Cardiac muscle cell (in vitro differentiated cells and primary cell): ENCODE results near the gene UNC93A. TPM values are rescaled to one million over a fixed set of nuclear protein-coding genes. Genes with fewer than 3 reads are reported as not detected.

Experiments
- DNase-seq, 2 donors: peaks; one replicate each; pipeline versions ENCODE4 v3.0.0 to v3.0.0-alpha.2; 2010 to 2017; ENCODE audit warnings: low read depth in 1 of 2, low spot score in 1 of 2
- H3K27ac ChIP-seq: fragments of 200-600 bp; sonication (generic); 2 replicates; pipeline ENCODE4 v1.5.1; 2016
- H3K27me3 ChIP-seq: fragments of 200-600 bp; sonication (generic); 2 replicates; pipeline ENCODE4 v1.6.0; 2016; ENCODE audit warnings: control low read depth
- H3K36me3 ChIP-seq: fragments of 200-600 bp; sonication (generic); 2 replicates; pipeline ENCODE4 v1.5.1; 2016; ENCODE audit warnings: control low read depth
- H3K4me1 ChIP-seq: fragments of 200-600 bp; sonication (generic); 2 replicates; pipeline ENCODE4 v1.8.1; 2017; ENCODE audit warnings: low read depth, mild to moderate bottlenecking, mixed run types
- H3K4me3 ChIP-seq: fragments of 200-600 bp; sonication (generic); 2 replicates; pipeline ENCODE4 v1.5.1; 2016; ENCODE audit warnings: mild to moderate bottlenecking
- H3K9me3 ChIP-seq: fragments of 200-600 bp; sonication (generic); 2 replicates; pipeline ENCODE4 v1.5.1; 2017; ENCODE audit warnings: low read depth, mild to moderate bottlenecking, control low read depth
- polyA plus RNA-seq: library from polyadenylated mRNA; unstranded; fragments of >200 nt; fragmentation: Nextera tagmentation; extraction: Ambion mirVana; gene quantifications from 2 replicates; pipeline ENCODE4 v1.2.1, GENCODE V29; 2016
- total RNA-seq: library from RNA; depleted of rRNA; stranded (reverse); fragments of >200 nt; gene quantifications from 2 replicates; pipeline ENCODE4 v1.2.3, GENCODE V29; 2016
- TF ChIP-seq, protein P1 (sequence below): IDR thresholded peaks from 2 replicates; pipeline ENCODE4 v1.5.1; 2012; ENCODE audit warnings: low read depth, mild to moderate bottlenecking, low read length

UNC93A gene
- total and polyA plus RNA-seq, 2 experiments from 2014 or later, result not detected

DNA sequence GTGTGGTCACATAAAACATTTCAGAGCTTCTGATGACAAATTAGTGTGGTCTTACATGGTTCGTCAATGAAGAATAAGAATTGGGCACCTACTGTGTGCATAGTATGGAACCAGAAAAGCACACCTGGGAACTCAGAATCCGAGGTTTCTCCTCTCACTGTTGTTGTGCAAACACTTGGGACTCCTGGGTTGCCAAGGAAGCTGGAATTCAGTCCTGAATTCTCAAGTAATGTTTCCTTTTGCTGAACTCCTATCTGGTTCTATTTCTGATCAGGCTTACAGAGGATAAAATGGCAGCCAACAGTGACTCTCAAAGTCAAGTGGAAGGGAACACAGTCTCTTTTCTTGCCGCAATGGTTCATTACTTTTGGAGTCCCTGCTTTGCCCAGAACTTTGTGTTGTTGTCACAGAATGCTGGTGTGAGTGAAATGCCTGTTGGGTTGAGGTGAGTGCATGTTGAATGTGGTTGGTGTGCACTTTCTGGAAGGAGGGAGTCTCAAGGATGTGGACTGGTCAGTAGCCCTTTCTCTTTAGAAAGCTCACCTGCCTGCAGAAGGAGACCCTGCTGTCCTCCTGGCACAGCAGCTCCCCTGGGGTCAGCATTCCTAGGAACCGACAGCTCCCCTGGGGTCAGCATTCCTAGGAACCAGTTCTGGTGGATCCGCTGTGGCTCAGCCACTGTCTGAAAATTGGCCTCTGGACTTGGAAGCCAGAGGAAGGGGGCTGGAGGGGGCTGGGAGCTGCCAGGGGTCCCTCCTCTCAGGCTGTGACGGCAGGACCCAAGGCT is 1.4 kb downstream of the UNC93A start:
- no peaks in the 10 kb centered on the region for H3K36me3 ChIP-seq
- no peak overlapping the region for H3K27ac ChIP-seq
- H3K4me3 ChIP-seq, result no peak overlapping the region
- no peaks in the 10 kb centered on the region for H3K27me3 ChIP-seq
- peaks cover 3% of the 10 kb centered on the region for H3K4me1 ChIP-seq
- no peak for DNase-seq
- TF ChIP-seq, protein P1, sequence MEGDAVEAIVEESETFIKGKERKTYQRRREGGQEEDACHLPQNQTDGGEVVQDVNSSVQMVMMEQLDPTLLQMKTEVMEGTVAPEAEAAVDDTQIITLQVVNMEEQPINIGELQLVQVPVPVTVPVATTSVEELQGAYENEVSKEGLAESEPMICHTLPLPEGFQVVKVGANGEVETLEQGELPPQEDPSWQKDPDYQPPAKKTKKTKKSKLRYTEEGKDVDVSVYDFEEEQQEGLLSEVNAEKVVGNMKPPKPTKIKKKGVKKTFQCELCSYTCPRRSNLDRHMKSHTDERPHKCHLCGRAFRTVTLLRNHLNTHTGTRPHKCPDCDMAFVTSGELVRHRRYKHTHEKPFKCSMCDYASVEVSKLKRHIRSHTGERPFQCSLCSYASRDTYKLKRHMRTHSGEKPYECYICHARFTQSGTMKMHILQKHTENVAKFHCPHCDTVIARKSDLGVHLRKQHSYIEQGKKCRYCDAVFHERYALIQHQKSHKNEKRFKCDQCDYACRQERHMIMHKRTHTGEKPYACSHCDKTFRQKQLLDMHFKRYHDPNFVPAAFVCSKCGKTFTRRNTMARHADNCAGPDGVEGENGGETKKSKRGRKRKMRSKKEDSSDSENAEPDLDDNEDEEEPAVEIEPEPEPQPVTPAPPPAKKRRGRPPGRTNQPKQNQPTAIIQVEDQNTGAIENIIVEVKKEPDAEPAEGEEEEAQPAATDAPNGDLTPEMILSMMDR, result no peak
- no peaks in the 10 kb centered on the region for H3K9me3 ChIP-seq

DNA sequence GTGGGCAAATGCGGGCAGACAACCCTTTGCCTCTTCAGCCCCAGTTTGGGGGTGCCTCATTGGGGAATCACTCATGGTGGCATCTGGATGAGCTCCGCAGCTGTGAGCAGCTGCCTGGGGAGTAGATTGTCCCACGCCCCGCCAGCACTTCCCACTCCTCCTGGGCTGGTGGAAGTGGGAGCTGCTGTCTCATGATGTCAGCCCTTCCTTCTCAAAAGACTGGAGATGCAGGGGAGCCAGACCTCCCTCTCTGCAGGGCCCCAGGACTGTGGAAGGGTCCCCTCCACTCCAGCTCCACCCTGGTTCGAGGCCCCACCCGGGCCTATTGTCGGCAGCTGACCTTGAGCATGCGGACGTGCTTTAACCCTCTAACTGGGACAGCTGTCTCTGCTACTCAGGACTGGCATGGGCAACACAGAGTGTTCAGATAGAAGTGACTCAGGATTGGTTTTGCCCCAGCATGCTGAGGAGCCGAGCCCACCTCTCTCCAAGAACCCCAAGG is 2.0 kb downstream of the UNC93A start:
- TF ChIP-seq, protein P1, result no peak
- H3K27ac ChIP-seq, result no peak overlapping the region
- no peak for DNase-seq
- no peaks in the 10 kb centered on the region for H3K27me3 ChIP-seq
- no peaks in the 10 kb centered on the region for H3K9me3 ChIP-seq
- no peak overlapping the region for H3K4me3 ChIP-seq
- H3K36me3 ChIP-seq, result no peaks in the 10 kb centered on the region
- peaks cover 3% of the 10 kb centered on the region for H3K4me1 ChIP-seq

DNA sequence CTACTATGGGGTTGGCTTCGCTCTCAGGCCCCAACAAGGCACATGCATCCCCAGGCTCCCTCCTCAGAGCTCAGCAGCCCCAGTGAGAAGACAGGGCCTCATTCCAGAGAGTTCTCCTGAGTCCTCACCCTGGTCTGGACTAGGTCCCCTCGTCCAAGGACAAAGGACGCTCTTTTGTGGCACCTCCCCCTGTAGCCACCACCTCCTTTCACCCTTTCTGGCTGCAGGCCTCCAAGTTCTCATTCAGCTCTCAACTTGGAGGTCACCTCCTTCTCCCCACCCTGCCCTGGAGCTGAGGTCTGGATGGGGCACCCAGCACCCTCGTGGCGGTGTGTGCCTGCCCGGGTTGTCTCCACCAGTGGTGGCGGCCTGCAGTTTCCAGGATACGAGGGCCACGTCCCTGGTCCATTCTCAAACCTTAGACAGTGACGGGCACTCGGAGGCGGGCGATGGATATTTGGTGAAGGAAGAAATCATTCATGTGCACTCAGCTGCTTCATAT is 2.5 kb downstream of the UNC93A start:
- TF ChIP-seq, protein P1, result no peak
- Histone ChIP-seq H3K27ac (no peak overlapping the region), H3K9me3 (no peaks in the 10 kb centered on the region), H3K4me1 (peaks cover 3% of the 10 kb centered on the region), H3K27me3 (no peaks in the 10 kb centered on the region), H3K36me3 (no peaks in the 10 kb centered on the region), H3K4me3 (no peak overlapping the region)
- DNase-seq, result no peak

DNA sequence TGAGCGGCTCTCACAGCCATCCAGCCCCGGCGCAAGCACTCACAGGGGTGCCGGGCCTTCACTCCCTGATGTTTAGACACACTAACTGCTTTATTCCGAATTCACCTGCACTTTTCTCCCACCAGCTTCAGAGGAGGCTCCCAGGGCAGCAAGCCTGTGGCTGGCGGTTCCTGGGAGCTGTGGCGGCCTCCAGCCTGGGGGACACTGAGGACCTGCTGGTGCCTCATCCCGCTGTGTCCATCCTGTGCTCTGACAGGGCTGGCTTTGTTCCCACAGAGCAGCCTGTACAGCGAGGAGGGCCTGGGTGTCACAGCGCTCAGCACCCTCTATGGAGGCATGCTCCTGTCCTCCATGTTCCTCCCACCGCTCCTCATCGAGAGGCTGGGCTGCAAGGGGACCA is 3.1 kb downstream of the UNC93A start:
- H3K27me3 ChIP-seq, result no peaks in the 10 kb centered on the region
- H3K4me3 ChIP-seq, result no peak overlapping the region
- H3K9me3 ChIP-seq, result no peaks in the 10 kb centered on the region
- DNase-seq, result no peak
- no peaks in the 10 kb centered on the region for H3K36me3 ChIP-seq
- no peak overlapping the region for H3K27ac ChIP-seq
- TF ChIP-seq, protein P1, result no peak
- H3K4me1 ChIP-seq, result no peaks in the 10 kb centered on the region

DNA sequence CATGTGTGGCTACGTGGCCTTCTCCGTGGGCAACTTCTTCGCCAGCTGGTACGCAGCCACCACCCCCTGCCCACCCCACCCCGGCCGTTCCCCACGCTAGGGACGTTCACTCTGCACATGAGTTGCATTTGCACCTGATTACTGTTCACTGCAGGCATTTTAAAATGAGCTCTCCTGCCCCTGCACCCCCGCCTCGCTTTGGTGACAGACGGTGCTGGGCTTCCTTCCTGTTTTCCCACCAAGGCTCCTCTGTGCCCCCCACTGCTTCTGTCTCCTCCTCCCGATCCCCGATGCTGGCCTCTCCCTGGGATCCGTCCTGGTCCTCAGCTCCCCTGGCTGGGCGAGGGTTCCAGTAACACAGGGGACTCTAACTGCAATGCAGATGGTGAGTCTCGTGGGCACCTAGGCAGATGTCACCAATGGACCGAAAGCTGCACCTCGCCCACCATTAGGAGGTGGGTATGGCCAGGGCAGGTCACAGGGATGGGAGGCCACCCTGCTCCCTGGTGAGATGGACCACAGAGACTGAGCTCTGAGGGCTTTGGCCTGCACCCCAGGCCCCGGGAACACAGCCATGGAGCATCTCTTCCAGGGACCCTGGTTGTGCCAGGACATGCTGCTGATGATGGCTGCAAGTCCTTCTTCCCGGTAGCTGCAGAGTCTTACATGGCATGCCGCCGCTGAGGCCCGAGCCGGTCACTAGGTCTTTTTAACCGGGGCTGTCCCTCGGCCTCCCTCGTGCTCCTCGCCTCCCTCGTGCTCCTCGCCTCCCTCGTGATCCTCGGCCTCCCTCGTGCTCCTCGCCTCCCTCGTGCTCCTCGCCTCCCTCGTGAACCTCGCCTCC is 3.8 kb downstream of the UNC93A start:
- H3K4me1 ChIP-seq, result no peaks in the 10 kb centered on the region
- no peak for DNase-seq
- no peaks in the 10 kb centered on the region for H3K36me3 ChIP-seq
- TF ChIP-seq, protein P1, result no peak
- H3K27ac ChIP-seq, result no peak overlapping the region
- no peak overlapping the region for H3K4me3 ChIP-seq
- H3K27me3 ChIP-seq, result no peaks in the 10 kb centered on the region
- no peaks in the 10 kb centered on the region for H3K9me3 ChIP-seq
